Measurements from ENCODE around the gene LMTK2.
"Not testable (repeated sequence)": the region's sequence is repeated elsewhere in the genome, so short reads cannot be mapped to it uniquely, and the experiment has no call there.

Gene LMTK2

GRCh38 chr7:98116656-98117461 lies 10.2 kb downstream of the LMTK2 start:
- H3K27ac ChIP-seq = no peak overlapping the region
- no peaks in the 10 kb centered on the region; the same call in none of the 2 replicates for H3K36me3 ChIP-seq
- no peak for DNase-seq
- H3K27me3 ChIP-seq (ENCODE audit: insufficient read depth, low read depth, severe bottlenecking) = no peaks in the 10 kb centered on the region
- H3K9me3 ChIP-seq (ENCODE audit: severe bottlenecking) = no peaks in the 10 kb centered on the region
- no peak overlapping the region for H3K4me3 ChIP-seq (ENCODE audit: low read depth, low read length)
- no peak for TF ChIP-seq CTCF (IDR thresholded peaks at IDR 0.05; ENCODE audit: low read depth, low read length)

- Histone ChIP-seq H3K4me3 (ENCODE audit: low read depth, low read length) (no peak overlapping the region), H3K27ac (no peak overlapping the region), H3K27me3 (ENCODE audit: insufficient read depth, low read depth, severe bottlenecking) (no peaks in the 10 kb centered on the region), H3K36me3 (no peaks in the 10 kb centered on the region; the same call in none of the 2 replicates), H3K9me3 (ENCODE audit: severe bottlenecking) (no peaks in the 10 kb centered on the region)
- DNase-seq = no peak
- no peak for TF ChIP-seq CTCF (IDR thresholded peaks at IDR 0.05; ENCODE audit: low read depth, low read length)
These were observed 12.7 kb downstream of the LMTK2 start for GRCh38 chr7:98119256-98119918.

GRCh38 chr7:98120559-98120958 lies 13.9 kb downstream of the LMTK2 start:
- no peak for DNase-seq

GRCh38 chr7:98121388-98121787 lies 14.7 kb downstream of the LMTK2 start:
- not testable (repeated sequence) for H3K27me3 ChIP-seq (ENCODE audit: insufficient read depth, low read depth, severe bottlenecking); DNase-seq; H3K4me3 ChIP-seq (ENCODE audit: low read depth, low read length); H3K27ac ChIP-seq; H3K36me3 ChIP-seq; H3K9me3 ChIP-seq (ENCODE audit: severe bottlenecking)

More at GRCh38 chr7:98120559-98120958, 13.9 kb downstream of the LMTK2 start:
- no peaks in the 10 kb centered on the region; the same call in none of the 2 replicates for H3K36me3 ChIP-seq
- H3K4me3 ChIP-seq (ENCODE audit: low read depth, low read length) = no peak overlapping the region
- no peaks in the 10 kb centered on the region for H3K9me3 ChIP-seq (ENCODE audit: severe bottlenecking)
- H3K27ac ChIP-seq = no peak overlapping the region
- TF ChIP-seq CTCF (IDR thresholded peaks at IDR 0.05; ENCODE audit: low read depth, low read length) = no peak
- H3K27me3 ChIP-seq (ENCODE audit: insufficient read depth, low read depth, severe bottlenecking) = no peaks in the 10 kb centered on the region

- H3K4me3 ChIP-seq (ENCODE audit: low read depth, low read length) = no peak overlapping the region
- no peaks in the 10 kb centered on the region for H3K27me3 ChIP-seq (ENCODE audit: insufficient read depth, low read depth, severe bottlenecking)
- DNase-seq = no peak
- TF ChIP-seq CTCF (IDR thresholded peaks at IDR 0.05; ENCODE audit: low read depth, low read length) = no peak
- H3K9me3 ChIP-seq (ENCODE audit: severe bottlenecking) = no peaks in the 10 kb centered on the region
- H3K27ac ChIP-seq = no peak overlapping the region
- H3K36me3 ChIP-seq = no peaks in the 10 kb centered on the region; the same call in 1 of the 2 replicates
These were observed 16.7 kb downstream of the LMTK2 start for GRCh38 chr7:98123365-98123696.

- TF ChIP-seq CTCF (IDR thresholded peaks at IDR 0.05; ENCODE audit: low read depth, low read length) = no peak
- Histone ChIP-seq H3K4me3 (ENCODE audit: low read depth, low read length) (no peak overlapping the region), H3K36me3 (no peaks in the 10 kb centered on the region), H3K27ac (no peak overlapping the region), H3K27me3 (ENCODE audit: insufficient read depth, low read depth, severe bottlenecking) (no peaks in the 10 kb centered on the region), H3K9me3 (ENCODE audit: severe bottlenecking) (no peaks in the 10 kb centered on the region)
- no peak for DNase-seq
These were observed 19.1 kb downstream of the LMTK2 start for GRCh38 chr7:98125759-98126158.

All from WERI-Rb-1 (cell line).